Measurements from ENCODE around the gene MST1. TPM values are rescaled to one million over a fixed set of nuclear protein-coding genes. Genes with fewer than 3 reads are reported as not detected.

The MST1 gene
- total RNA-seq, 2 donors from 2014 or later = 8.3 to 9.2 TPM

- Histone ChIP-seq H3K36me3 (peaks cover 9% of the 10 kb centered on the region), H3K27me3 (replicated peaks; ENCODE audit: insufficient read depth) (no peaks in the 10 kb centered on the region), H3K27ac (no peak overlapping the region), H3K4me1 (ENCODE audit: control insufficient read depth in 1 of 2, low read depth in 2 of 2) (peaks cover 11 to 16% of the 10 kb centered on the region in 2 donors), H3K4me3 (no peak overlapping the region), H3K9me3 (no peaks in the 10 kb centered on the region)
- TF ChIP-seq, protein P1, sequence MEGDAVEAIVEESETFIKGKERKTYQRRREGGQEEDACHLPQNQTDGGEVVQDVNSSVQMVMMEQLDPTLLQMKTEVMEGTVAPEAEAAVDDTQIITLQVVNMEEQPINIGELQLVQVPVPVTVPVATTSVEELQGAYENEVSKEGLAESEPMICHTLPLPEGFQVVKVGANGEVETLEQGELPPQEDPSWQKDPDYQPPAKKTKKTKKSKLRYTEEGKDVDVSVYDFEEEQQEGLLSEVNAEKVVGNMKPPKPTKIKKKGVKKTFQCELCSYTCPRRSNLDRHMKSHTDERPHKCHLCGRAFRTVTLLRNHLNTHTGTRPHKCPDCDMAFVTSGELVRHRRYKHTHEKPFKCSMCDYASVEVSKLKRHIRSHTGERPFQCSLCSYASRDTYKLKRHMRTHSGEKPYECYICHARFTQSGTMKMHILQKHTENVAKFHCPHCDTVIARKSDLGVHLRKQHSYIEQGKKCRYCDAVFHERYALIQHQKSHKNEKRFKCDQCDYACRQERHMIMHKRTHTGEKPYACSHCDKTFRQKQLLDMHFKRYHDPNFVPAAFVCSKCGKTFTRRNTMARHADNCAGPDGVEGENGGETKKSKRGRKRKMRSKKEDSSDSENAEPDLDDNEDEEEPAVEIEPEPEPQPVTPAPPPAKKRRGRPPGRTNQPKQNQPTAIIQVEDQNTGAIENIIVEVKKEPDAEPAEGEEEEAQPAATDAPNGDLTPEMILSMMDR (IDR thresholded peaks at IDR 0.05) = peak; percentile 65
- DNase-seq (ENCODE audit: low spot score) = no peak
- ATAC-seq (ENCODE audit: insufficient number of reproducible peaks, low FRiP score, low read depth) = no peak
These were observed 17.7 kb downstream of the MST1 start for GRCh38 chr3:49671291-49672288.

- DNase-seq (ENCODE audit: low spot score) (no peak), ATAC-seq (ENCODE audit: insufficient number of reproducible peaks, low FRiP score, low read depth) (no peak)
- Histone ChIP-seq H3K9me3 (no peaks in the 10 kb centered on the region), H3K4me3 (no peak overlapping the region), H3K27me3 (replicated peaks; ENCODE audit: insufficient read depth) (no peaks in the 10 kb centered on the region), H3K27ac (no peak overlapping the region), H3K36me3 (peaks cover 2% of the 10 kb centered on the region), H3K4me1 (ENCODE audit: control insufficient read depth in 1 of 2, low read depth in 2 of 2) (peaks cover 11 to 16% of the 10 kb centered on the region in 2 donors)
- TF ChIP-seq, protein P1 (IDR thresholded peaks at IDR 0.05) = no peak
These were observed 18.4 kb downstream of the MST1 start for GRCh38 chr3:49670940-49671290.

- no peak for ATAC-seq (ENCODE audit: insufficient number of reproducible peaks, low FRiP score, low read depth)
- DNase-seq (ENCODE audit: low spot score) = no peak
- H3K27ac ChIP-seq = no peak overlapping the region
- TF ChIP-seq, protein P1 (IDR thresholded peaks at IDR 0.05) = no peak
- H3K36me3 ChIP-seq = no peaks in the 10 kb centered on the region
- H3K4me3 ChIP-seq = no peak overlapping the region
- peaks cover 5 to 6% of the 10 kb centered on the region in 2 donors for H3K4me1 ChIP-seq (ENCODE audit: control insufficient read depth in 1 of 2, low read depth in 2 of 2)
- no peaks in the 10 kb centered on the region for H3K9me3 ChIP-seq
- no peaks in the 10 kb centered on the region for H3K27me3 ChIP-seq (replicated peaks; ENCODE audit: insufficient read depth)
These were observed 19.9 kb downstream of the MST1 start for GRCh38 chr3:49669352-49669751.

GRCh38 chr3:49668861-49669260, 20.4 kb downstream of the MST1 start:
- H3K27ac ChIP-seq = no peak overlapping the region
- peaks cover 5 to 6% of the 10 kb centered on the region in 2 donors for H3K4me1 ChIP-seq (ENCODE audit: control insufficient read depth in 1 of 2, low read depth in 2 of 2)
- no peak for DNase-seq (ENCODE audit: low spot score)
- no peak overlapping the region for H3K4me3 ChIP-seq
- no peak for ATAC-seq (ENCODE audit: insufficient number of reproducible peaks, low FRiP score, low read depth)
- no peaks in the 10 kb centered on the region for H3K9me3 ChIP-seq
- H3K27me3 ChIP-seq (replicated peaks; ENCODE audit: insufficient read depth) = no peaks in the 10 kb centered on the region
- H3K36me3 ChIP-seq = no peaks in the 10 kb centered on the region
- TF ChIP-seq, protein P1 (IDR thresholded peaks at IDR 0.05) = no peak

DNA sequence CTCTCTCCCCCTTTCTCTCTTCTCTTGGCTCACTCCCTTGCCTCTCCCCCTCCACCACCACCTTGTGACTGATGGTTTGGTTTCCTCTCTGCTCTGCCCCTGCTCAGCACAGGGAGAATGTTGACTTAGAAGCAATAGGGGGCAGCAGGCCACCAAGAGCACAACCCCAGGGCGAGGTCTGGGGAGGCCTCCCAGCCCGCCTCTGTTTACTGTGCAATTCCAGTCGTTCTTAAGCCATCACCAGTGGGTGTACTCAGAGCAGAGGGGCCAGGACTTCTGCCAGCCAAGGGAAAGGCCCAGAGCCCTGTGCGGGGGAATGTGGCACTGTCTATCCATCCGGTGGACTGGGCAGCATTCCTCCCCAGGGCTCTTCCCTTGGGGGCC, 20.9 kb downstream of the MST1 start:
- H3K27me3 ChIP-seq (replicated peaks; ENCODE audit: insufficient read depth) = no peaks in the 10 kb centered on the region

More for the DNA sequence above, 20.9 kb downstream of the MST1 start:
- TF ChIP-seq, protein P1 (IDR thresholded peaks at IDR 0.05) = no peak
- no peaks in the 10 kb centered on the region for H3K36me3 ChIP-seq
- no peak for DNase-seq (ENCODE audit: low spot score)
- no peak for ATAC-seq (ENCODE audit: insufficient number of reproducible peaks, low FRiP score, low read depth)
- H3K4me3 ChIP-seq = no peak overlapping the region
- H3K27ac ChIP-seq = no peak overlapping the region
- peaks cover 4% of the 10 kb centered on the region in 2 donors for H3K4me1 ChIP-seq (ENCODE audit: control insufficient read depth in 1 of 2, low read depth in 2 of 2)
- H3K9me3 ChIP-seq = no peaks in the 10 kb centered on the region
